ENCODE results near the gene POLG2. TPM values are rescaled to one million over a fixed set of nuclear protein-coding genes. Genes with fewer than 3 reads are reported as not detected.

The POLG2 gene
- total and polyA plus RNA-seq, 2 of the 8 experiments (the other 6 are each of a cell fraction or from before 2014, with no cell fraction given), result 9.7 to 34.3 TPM

DNA sequence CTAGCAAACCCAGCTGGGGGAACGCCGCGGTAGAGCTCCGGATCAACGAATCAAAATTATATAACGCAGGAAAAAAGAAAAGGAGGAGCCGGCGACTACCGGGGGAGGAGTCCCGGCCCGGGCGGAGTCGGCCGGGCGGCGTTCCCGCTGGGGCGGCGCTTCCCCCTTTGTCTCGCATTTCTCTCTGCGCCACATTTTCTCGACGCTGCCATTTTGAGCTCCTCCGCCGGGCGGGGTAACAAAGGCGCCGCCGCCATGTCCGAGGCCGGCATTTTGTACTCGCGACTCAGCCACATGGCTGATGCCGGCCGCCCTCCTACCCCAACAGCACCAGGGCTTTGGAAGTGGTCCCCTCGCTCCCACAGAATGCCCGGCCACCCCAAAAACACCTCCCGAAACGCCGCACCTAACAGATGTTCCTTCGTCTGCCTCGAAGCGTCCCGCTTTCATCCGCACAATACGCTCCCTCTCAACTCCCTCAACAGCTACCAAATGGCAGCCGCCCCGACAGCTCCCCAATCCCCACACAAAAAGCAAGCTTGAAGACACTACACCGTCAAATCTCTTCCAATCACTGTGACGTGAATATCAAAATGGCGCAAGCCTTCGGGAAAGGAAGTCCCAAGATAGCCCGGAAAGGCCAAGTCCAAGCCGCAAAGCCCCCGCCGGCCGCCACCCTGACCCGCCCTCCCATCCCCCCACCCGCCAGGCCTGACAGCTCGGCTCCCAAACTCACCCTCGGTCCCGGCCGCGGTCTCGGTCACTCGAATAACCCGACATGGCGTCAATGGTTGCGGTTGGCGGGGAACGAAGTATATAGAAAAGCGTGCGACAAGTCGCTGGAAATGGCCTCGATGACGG, 8.7 kb upstream of the POLG2 start (continued):
- no peak for TF ChIP-seq SIX5 (IDR thresholded peaks at IDR 0.05; ENCODE audit: low read depth, low read length)
- no peak for TF ChIP-seq GABPA (IDR thresholded peaks at IDR 0.05; ENCODE audit: borderline replicate concordance, insufficient read depth, low read length)
- no peak for TF ChIP-seq TCF12 (IDR thresholded peaks at IDR 0.05; ENCODE audit: low read depth, low read length)
- no peak for TF ChIP-seq HDAC2 (IDR thresholded peaks at IDR 0.05; ENCODE audit: borderline replicate concordance in 1 of 2, low read depth in 2 of 2, low read length in 2 of 2)
- TF ChIP-seq, protein P1, sequence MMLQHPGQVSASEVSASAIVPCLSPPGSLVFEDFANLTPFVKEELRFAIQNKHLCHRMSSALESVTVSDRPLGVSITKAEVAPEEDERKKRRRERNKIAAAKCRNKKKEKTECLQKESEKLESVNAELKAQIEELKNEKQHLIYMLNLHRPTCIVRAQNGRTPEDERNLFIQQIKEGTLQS (IDR thresholded peaks at IDR 0.05; ENCODE audit: insufficient read depth, low read depth, low read length), result no peak
- no peak for TF ChIP-seq FOSL1 (IDR thresholded peaks at IDR 0.05; ENCODE audit: insufficient read depth, low read depth, low read length)
- TF ChIP-seq, protein P2, sequence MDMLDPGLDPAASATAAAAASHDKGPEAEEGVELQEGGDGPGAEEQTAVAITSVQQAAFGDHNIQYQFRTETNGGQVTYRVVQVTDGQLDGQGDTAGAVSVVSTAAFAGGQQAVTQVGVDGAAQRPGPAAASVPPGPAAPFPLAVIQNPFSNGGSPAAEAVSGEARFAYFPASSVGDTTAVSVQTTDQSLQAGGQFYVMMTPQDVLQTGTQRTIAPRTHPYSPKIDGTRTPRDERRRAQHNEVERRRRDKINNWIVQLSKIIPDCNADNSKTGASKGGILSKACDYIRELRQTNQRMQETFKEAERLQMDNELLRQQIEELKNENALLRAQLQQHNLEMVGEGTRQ (IDR thresholded peaks at IDR 0.05; ENCODE audit: low read length), result no peak
- no peak for TF ChIP-seq RFX5 (IDR thresholded peaks at IDR 0.05; ENCODE audit: borderline replicate concordance, low read depth, low read length)
- TF ChIP-seq SP2 (IDR thresholded peaks at IDR 0.05; ENCODE audit: low read length), result no peak
- TF ChIP-seq TBP (IDR thresholded peaks at IDR 0.05; ENCODE audit: low read depth, low read length), result peak; percentile 83; the same call in 1 of the 2 replicates
- TF ChIP-seq RXRA (IDR thresholded peaks at IDR 0.05; ENCODE audit: insufficient read depth, low read depth, low read length), result no peak
- no peak for TF ChIP-seq CBX5 (IDR thresholded peaks at IDR 0.05; ENCODE audit: low read depth, low read length)
